HepG2 (cell line): ENCODE results near the gene PTHLH.

ENCODE experiments used
- ARNT ChIP-seq: fragments of 450-650 bp; IDR thresholded peaks from 2 replicates; pipeline ENCODE4 v1.6.1; 2017
- ATF4 ChIP-seq, 2 experiments: fragments of 450-650 bp in 1 of 2; sonication (generic) in 1 of 2; formaldehyde crosslinking; IDR thresholded peaks; 2 replicates each; pipeline versions ENCODE4 v1.5.0 to v1.8.0; 2020 to 2022; ENCODE audit warnings: mild to moderate bottlenecking in 1 of 2, missing genetic modification reagents in 1 of 2
- PAWR ChIP-seq: sonication (generic); formaldehyde crosslinking; IDR thresholded peaks from 2 replicates; pipeline ENCODE4 v1.4.0; 2020; ENCODE audit warnings: missing genetic modification reagents, mild to moderate bottlenecking, borderline replicate concordance
- TF ChIP-seq, protein P1 (sequence below): sonication (generic); formaldehyde crosslinking; IDR thresholded peaks from 2 replicates; pipeline ENCODE4 v1.4.0; 2020; ENCODE audit warnings: low read depth, mild to moderate bottlenecking, missing genetic modification reagents

DNA sequence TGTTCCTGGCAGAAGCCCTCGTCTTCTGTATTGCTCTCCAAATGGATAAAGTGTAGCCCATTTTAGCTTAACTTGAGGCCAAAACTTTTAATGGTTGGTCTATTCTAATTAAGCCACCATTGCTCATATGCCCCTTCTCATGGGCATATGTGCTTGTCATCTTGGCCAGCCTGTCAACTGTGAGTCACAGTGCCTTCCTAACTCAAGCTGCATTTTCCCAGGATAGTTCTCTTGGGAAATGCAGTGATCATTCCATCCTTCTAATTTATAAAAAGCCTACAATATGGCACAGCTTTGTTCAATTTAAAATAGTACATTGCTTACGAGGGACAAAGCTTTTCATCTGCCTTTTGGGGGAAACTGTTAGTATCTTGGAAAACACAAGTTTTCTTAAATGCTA lies 6.6 kb downstream of the PTHLH start:
- TF ChIP-seq PAWR (no peak), ARNT (no peak), ATF4 (CRISPR knock-in tag; IDR thresholded peaks at IDR 0.05) (no peak)
- TF ChIP-seq, protein P1, sequence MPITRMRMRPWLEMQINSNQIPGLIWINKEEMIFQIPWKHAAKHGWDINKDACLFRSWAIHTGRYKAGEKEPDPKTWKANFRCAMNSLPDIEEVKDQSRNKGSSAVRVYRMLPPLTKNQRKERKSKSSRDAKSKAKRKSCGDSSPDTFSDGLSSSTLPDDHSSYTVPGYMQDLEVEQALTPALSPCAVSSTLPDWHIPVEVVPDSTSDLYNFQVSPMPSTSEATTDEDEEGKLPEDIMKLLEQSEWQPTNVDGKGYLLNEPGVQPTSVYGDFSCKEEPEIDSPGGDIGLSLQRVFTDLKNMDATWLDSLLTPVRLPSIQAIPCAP (CRISPR knock-in tag), result no peak
